ENCODE measurements around the gene OSBPL6.

The OSBPL6 gene

GRCh38 chr2:178441426-178441825, 247.1 kb downstream of the OSBPL6 start:
- no peak for DNase-seq (ENCODE audit: low read depth in 2 of 2)

- no peak for DNase-seq (ENCODE audit: low read depth in 2 of 2)
These were observed 254.8 kb downstream of the OSBPL6 start for GRCh38 chr2:178448968-178449661.

- no peak for DNase-seq (ENCODE audit: low read depth in 2 of 2)
These were observed 255.6 kb downstream of the OSBPL6 start for GRCh38 chr2:178449700-178450523.

DNA sequence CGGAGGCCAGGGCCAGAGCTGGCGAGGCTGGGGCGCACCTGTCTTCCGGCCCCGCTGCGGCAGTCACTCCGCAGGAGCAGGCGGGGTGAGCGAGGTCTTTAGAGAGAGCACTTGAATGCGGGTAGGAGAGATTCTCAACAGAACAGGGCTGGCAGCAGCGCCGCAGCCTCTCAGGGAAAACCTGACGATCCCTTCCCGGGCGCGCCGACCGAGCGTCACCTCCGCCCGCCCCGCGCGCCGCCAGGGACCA, 256.1 kb downstream of the OSBPL6 start:
- DNase-seq (ENCODE audit: low read depth in 2 of 2), result no peak

GRCh38 chr2:178450774-178451525, 256.6 kb downstream of the OSBPL6 start, which contains the start of the genes PJVK and PRKRA:
Gene PJVK, plus strand, starts transcription at chr2:178451378. Its CDS starts 2,032 bp downstream, at chr2:178453410.
Gene PRKRA, minus strand, starts transcription at chr2:178451175. Its CDS starts 145 bp downstream, at chr2:178451030.
- DNase-seq (ENCODE audit: low read depth in 2 of 2), result peak; percentile 93 to 94

GRCh38 chr2:178452334-178452733, 258.0 kb downstream of the OSBPL6 start:
- no peak for DNase-seq (ENCODE audit: low read depth in 2 of 2)

Measured in stimulated activated CD4-positive, alpha-beta T cell treated with anti-CD3 and anti-CD28 coated beads, Interleukin-12 subunit alpha, Interleukin-12 subunit beta, amount 100 ng/mL, for 24 hours (primary cell).